ENCODE measurements around the gene CLMP. TPM values are rescaled to one million over a fixed set of nuclear protein-coding genes. Genes with fewer than 3 reads are reported as not detected.
"Not testable (repeated sequence)": the region's sequence is repeated elsewhere in the genome, so short reads cannot be mapped to it uniquely, and the experiment has no call there.

CLMP gene
- total RNA-seq, 2 experiments from 2014 or later: 0.14 to 0.15 TPM

DNA sequence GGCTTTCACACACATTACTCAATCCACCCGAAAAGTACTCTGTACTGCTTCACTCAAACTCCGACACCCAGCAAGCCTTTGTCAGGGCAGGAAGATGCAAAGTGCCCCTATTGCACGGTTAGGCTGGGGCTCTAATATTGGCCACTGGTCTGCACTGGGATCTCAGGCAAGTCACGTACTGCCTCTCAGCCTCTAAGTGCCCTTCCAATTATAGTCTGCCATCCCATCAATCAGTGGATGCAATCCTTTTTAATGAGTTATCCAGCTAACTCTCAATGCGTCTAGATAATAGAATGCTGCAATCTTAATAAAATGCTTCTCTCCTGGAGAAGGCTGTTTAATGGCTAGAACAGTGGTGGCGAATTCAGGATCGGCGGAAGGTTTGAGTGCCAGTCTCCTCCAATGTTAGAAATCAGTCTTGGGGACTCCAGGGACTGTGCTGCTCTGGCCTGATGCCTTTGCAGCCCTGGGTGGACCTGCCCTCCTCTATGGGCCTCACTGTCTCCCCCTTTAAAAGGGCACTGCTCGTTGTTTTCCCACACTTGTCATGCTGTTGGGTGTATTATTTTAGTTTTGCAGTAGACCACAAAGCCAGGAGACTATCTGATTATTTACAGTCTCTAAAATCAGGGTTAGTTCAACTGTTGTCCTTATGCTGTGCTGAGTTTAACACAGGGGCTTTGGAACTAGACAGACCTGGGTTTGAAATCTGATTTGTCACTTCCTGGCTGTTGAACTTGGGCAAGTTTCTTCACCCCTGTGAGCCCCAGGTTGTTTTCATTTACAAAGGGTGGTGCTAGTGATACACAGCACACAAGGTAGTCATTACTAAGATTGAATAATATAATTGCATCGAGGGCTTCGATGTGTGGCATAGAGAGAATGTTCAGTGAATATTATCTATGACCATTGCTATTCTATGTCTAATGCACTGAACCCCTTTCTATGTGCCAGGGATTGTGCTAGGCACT lies 36.7 kb downstream of the CLMP start:
- intact Hi-C loops (cut with micrococcal nuclease): loop anchor here (5.0 kb wide), 1 partner anchor 41 kb away; no protein-coding TSS in a partner anchor
- no peaks in the 10 kb centered on the region for H3K36me3 Mint-ChIP-seq (ENCODE audit: low read depth)
- H3K27ac Mint-ChIP-seq: no peak overlapping the region
- peaks cover 17% of the 10 kb centered on the region for H3K4me1 Mint-ChIP-seq (ENCODE audit: low read depth)
- CTCF ChIA-PET: no interaction called here
- no peak overlapping the region for H3K4me3 Mint-ChIP-seq
- H3K27me3 Mint-ChIP-seq (ENCODE audit: low read depth): no peaks in the 10 kb centered on the region
- H3K9me3 Mint-ChIP-seq: no peaks in the 10 kb centered on the region
- no peak for DNase-seq

DNA sequence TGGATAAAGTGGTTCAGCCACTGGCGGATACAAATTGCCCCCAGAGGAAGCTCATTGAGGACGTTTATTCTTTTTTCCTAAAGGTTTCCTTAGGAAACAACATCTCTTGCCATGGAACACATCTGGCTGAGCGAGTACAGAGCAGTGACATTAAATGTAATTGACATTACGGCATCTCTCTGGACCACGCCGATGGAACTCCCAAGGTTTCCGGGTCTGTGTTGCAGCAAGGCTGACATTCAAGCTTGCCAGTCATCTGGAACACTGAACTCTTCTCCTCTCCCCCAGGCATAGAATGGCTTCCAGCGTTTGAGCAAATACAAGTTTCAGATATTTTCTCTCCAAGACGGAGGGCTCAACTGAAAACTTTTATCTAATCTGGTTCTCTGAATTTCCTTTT lies 42.1 kb downstream of the CLMP start:
- Mint-ChIP-seq H3K9me3 (no peaks in the 10 kb centered on the region), H3K27ac (no peak overlapping the region), H3K27me3 (ENCODE audit: low read depth) (peaks cover 2% of the 10 kb centered on the region), H3K4me3 (no peak overlapping the region), H3K36me3 (ENCODE audit: low read depth) (no peaks in the 10 kb centered on the region), H3K4me1 (ENCODE audit: low read depth) (no peaks in the 10 kb centered on the region)
- DNase-seq: no peak
- intact Hi-C loops (cut with micrococcal nuclease): no loop called here
- CTCF ChIA-PET: interaction anchor here (0.6 to 1.4 kb wide), 4 partner anchors 40 to 252 kb away, joined by 3 to 9 read pairs (median 3); no protein-coding TSS in a partner anchor

- H3K36me3 Mint-ChIP-seq (ENCODE audit: low read depth); intact Hi-C loops (cut with micrococcal nuclease); H3K27me3 Mint-ChIP-seq (ENCODE audit: low read depth); H3K27ac Mint-ChIP-seq; H3K4me3 Mint-ChIP-seq; H3K9me3 Mint-ChIP-seq; DNase-seq; H3K4me1 Mint-ChIP-seq (ENCODE audit: low read depth): not testable (repeated sequence)
- CTCF ChIA-PET: interaction anchor here (0.8 to 1.4 kb wide), 5 partner anchors 9 to 109 kb away, joined by 3 to 9 read pairs (median 3); no protein-coding TSS in a partner anchor
These were observed 42.7 kb downstream of the CLMP start for GRCh38 chr11:123152346-123152745.

DNA sequence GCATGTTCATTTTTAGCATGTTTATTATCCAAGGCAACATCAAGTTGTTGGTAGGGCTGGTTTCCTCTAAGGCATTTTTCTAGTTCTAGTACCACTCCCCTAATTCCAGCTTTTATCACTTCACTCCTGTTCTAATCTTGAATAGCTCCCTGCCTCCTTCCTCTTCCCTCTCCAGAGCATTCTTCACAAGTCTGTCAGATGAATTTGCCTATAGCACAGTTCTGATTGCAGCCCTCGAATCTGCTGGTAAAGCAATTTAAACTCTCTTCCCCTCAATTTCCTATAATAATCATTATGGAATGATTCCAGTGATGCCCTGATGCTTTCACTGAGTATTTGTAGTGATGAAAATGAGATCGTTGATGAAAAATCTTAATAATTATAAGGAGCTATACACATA lies 43.3 kb downstream of the CLMP start:
- DNase-seq: no peak
- H3K36me3 Mint-ChIP-seq (ENCODE audit: low read depth): no peaks in the 10 kb centered on the region
- H3K4me3 Mint-ChIP-seq: no peak overlapping the region
- H3K27ac Mint-ChIP-seq: no peak overlapping the region
- H3K4me1 Mint-ChIP-seq (ENCODE audit: low read depth): no peaks in the 10 kb centered on the region
- H3K9me3 Mint-ChIP-seq: no peaks in the 10 kb centered on the region
- CTCF ChIA-PET: interaction anchor here (0.8 to 1.4 kb wide), 5 partner anchors 9 to 109 kb away, joined by 3 to 9 read pairs (median 3); no protein-coding TSS in a partner anchor
- peaks cover 2% of the 10 kb centered on the region for H3K27me3 Mint-ChIP-seq (ENCODE audit: low read depth)
- intact Hi-C loops (cut with micrococcal nuclease): no loop called here

GRCh38 chr11:123151366-123151765 lies 43.7 kb downstream of the CLMP start:
- DNase-seq: no peak
- Mint-ChIP-seq H3K9me3 (no peaks in the 10 kb centered on the region), H3K27me3 (ENCODE audit: low read depth) (peaks cover 2% of the 10 kb centered on the region), H3K27ac (no peak overlapping the region), H3K4me3 (no peak overlapping the region), H3K36me3 (ENCODE audit: low read depth) (no peaks in the 10 kb centered on the region), H3K4me1 (ENCODE audit: low read depth) (no peaks in the 10 kb centered on the region)
- intact Hi-C loops (cut with micrococcal nuclease): no loop called here
- CTCF ChIA-PET: interaction anchor here (0.8 to 1.2 kb wide), 3 partner anchors 8 to 110 kb away, joined by 3 read pairs; no protein-coding TSS in a partner anchor

- H3K27ac Mint-ChIP-seq: no peak overlapping the region
- CTCF ChIA-PET: no interaction called here
- intact Hi-C loops (cut with micrococcal nuclease): no loop called here
- no peak for DNase-seq
- H3K4me1 Mint-ChIP-seq (ENCODE audit: low read depth): no peaks in the 10 kb centered on the region
- no peaks in the 10 kb centered on the region for H3K9me3 Mint-ChIP-seq
- H3K36me3 Mint-ChIP-seq (ENCODE audit: low read depth): no peaks in the 10 kb centered on the region
- H3K27me3 Mint-ChIP-seq (ENCODE audit: low read depth): peaks cover 2% of the 10 kb centered on the region
- no peak overlapping the region for H3K4me3 Mint-ChIP-seq
These were observed 44.2 kb downstream of the CLMP start for GRCh38 chr11:123150882-123151281.

GRCh38 chr11:123148965-123149364 lies 46.1 kb downstream of the CLMP start:
- Mint-ChIP-seq H3K27me3 (ENCODE audit: low read depth) (peaks cover 2% of the 10 kb centered on the region), H3K4me3 (no peak overlapping the region), H3K4me1 (ENCODE audit: low read depth) (no peaks in the 10 kb centered on the region), H3K36me3 (ENCODE audit: low read depth) (no peaks in the 10 kb centered on the region), H3K9me3 (no peaks in the 10 kb centered on the region), H3K27ac (no peak overlapping the region)
- no peak for DNase-seq
- CTCF ChIA-PET: no interaction called here
- intact Hi-C loops (cut with micrococcal nuclease): no loop called here

DNA sequence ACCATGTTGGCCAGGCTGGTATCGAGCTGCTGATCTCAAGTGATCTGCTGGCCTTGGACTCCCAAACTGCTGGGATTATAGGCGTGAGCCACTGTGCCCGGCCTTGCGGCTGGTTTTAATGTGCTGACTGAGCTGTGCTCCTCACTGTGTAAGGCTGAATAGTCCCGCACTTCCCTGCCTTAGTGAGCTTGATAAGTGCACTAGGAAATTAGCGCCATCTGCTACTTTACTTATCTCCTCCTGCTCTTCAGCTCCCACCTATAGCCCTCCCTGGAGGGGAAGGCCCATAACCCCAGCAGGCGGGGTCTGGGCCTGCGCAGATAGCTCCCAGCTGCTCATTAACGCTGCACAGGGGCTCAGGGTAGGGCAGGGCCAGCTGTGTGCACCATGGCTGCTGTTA lies 49.4 kb downstream of the CLMP start:
- no peaks in the 10 kb centered on the region for H3K9me3 Mint-ChIP-seq
- H3K36me3 Mint-ChIP-seq (ENCODE audit: low read depth): no peaks in the 10 kb centered on the region
- intact Hi-C loops (cut with micrococcal nuclease): no loop called here
- no peak overlapping the region for H3K4me3 Mint-ChIP-seq
- no peak for DNase-seq
- H3K27ac Mint-ChIP-seq: no peak overlapping the region
- CTCF ChIA-PET: interaction anchor here (0.7 to 0.8 kb wide), 2 partner anchors 22 to 101 kb away, joined by 3 to 4 read pairs; no protein-coding TSS in a partner anchor
- H3K4me1 Mint-ChIP-seq (ENCODE audit: low read depth): no peaks in the 10 kb centered on the region
- H3K27me3 Mint-ChIP-seq (ENCODE audit: low read depth): peaks cover 2% of the 10 kb centered on the region

- no peaks in the 10 kb centered on the region for H3K36me3 Mint-ChIP-seq (ENCODE audit: low read depth)
- H3K27ac Mint-ChIP-seq: no peak overlapping the region
- H3K9me3 Mint-ChIP-seq: no peaks in the 10 kb centered on the region
- no peak overlapping the region for H3K4me3 Mint-ChIP-seq
- no peaks in the 10 kb centered on the region for H3K4me1 Mint-ChIP-seq (ENCODE audit: low read depth)
- DNase-seq: no peak
- CTCF ChIA-PET: interaction anchor here (0.7 kb wide), 1 partner anchor 23 kb away, joined by 4 read pairs; no protein-coding TSS in a partner anchor
- intact Hi-C loops (cut with micrococcal nuclease): no loop called here
- H3K27me3 Mint-ChIP-seq (ENCODE audit: low read depth): peaks cover 2% of the 10 kb centered on the region
These were observed 49.8 kb downstream of the CLMP start for GRCh38 chr11:123145220-123145619.

DNA sequence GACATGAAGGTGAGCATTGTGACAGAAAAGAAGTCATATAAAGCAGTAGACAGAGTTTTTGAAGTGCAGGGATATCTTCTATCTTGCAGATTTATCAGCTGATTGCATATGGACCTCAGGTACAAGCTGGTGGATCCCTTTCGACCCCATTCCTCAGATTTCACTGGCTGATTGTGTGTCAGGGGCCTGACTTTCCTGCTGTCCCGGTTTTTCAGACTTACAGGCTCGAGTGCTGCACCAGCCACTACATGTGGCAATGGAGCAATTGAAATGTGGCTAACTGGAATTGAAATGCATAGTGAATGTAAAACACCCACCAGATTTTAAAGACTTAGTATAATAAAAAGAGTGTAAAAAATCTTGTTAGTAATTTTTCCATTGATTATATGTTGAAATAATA lies 50.3 kb downstream of the CLMP start:
- Mint-ChIP-seq H3K36me3 (ENCODE audit: low read depth) (no peaks in the 10 kb centered on the region), H3K4me3 (no peak overlapping the region), H3K9me3 (no peaks in the 10 kb centered on the region), H3K27me3 (ENCODE audit: low read depth) (peaks cover 2% of the 10 kb centered on the region), H3K27ac (no peak overlapping the region), H3K4me1 (ENCODE audit: low read depth) (no peaks in the 10 kb centered on the region)
- intact Hi-C loops (cut with micrococcal nuclease): no loop called here
- CTCF ChIA-PET: no interaction called here
- DNase-seq: no peak

DNA sequence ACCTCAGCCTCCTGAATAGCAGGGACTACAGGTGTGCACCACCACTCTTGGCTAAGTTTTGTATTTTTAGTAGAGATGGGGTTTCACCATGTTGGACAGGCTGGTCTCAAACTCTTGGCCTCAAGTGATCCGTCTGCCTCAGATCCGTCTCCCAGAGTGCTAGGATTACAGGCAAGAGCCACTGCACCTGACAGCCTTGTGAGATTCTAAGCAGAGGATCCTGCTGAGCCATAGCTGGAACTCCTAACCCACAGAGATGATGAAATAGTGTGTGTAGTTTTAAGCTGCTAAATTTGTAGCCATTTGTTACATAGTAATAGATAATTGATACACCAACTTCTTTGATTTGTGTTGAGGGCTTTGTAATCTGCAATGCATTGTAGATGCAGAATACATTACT lies 51.1 kb downstream of the CLMP start:
- no peaks in the 10 kb centered on the region for H3K36me3 Mint-ChIP-seq (ENCODE audit: low read depth)
- CTCF ChIA-PET: interaction anchor here (0.8 kb wide), 1 partner anchor 176 kb away, joined by 3 read pairs; no protein-coding TSS in a partner anchor
- H3K27ac Mint-ChIP-seq: no peak overlapping the region
- H3K4me1 Mint-ChIP-seq (ENCODE audit: low read depth): no peaks in the 10 kb centered on the region
- intact Hi-C loops (cut with micrococcal nuclease): no loop called here
- H3K27me3 Mint-ChIP-seq (ENCODE audit: low read depth): peaks cover 2% of the 10 kb centered on the region
- H3K9me3 Mint-ChIP-seq: no peaks in the 10 kb centered on the region
- DNase-seq: no peak
- H3K4me3 Mint-ChIP-seq: no peak overlapping the region

- CTCF ChIA-PET: interaction anchor here (0.8 kb wide), 2 partner anchors 8 to 177 kb away, joined by 3 read pairs; no protein-coding TSS in a partner anchor
- Mint-ChIP-seq H3K27me3 (ENCODE audit: low read depth) (peaks cover 2% of the 10 kb centered on the region), H3K27ac (no peak overlapping the region), H3K4me1 (ENCODE audit: low read depth) (no peaks in the 10 kb centered on the region), H3K4me3 (no peak overlapping the region), H3K36me3 (ENCODE audit: low read depth) (no peaks in the 10 kb centered on the region), H3K9me3 (no peaks in the 10 kb centered on the region)
- intact Hi-C loops (cut with micrococcal nuclease): no loop called here
- no peak for DNase-seq
These were observed 51.6 kb downstream of the CLMP start for GRCh38 chr11:123143476-123143875.

Measured in activated naive CD4-positive, alpha-beta T cell treated with anti-CD3 and anti-CD28 coated beads for 36 hours (primary cell).